GM18508 (cell line): ENCODE measurements around the gene NGLY1.

Experiments
- ATAC-seq: cut with Tn5 transposase; IDR thresholded peaks from one replicate; pipeline ENCODE4 v1.9.1; 2021; ENCODE audit warnings: moderate number of reproducible peaks; ENCODE audit not compliant: insufficient read depth, unreplicated experiment

Gene NGLY1, protein sequence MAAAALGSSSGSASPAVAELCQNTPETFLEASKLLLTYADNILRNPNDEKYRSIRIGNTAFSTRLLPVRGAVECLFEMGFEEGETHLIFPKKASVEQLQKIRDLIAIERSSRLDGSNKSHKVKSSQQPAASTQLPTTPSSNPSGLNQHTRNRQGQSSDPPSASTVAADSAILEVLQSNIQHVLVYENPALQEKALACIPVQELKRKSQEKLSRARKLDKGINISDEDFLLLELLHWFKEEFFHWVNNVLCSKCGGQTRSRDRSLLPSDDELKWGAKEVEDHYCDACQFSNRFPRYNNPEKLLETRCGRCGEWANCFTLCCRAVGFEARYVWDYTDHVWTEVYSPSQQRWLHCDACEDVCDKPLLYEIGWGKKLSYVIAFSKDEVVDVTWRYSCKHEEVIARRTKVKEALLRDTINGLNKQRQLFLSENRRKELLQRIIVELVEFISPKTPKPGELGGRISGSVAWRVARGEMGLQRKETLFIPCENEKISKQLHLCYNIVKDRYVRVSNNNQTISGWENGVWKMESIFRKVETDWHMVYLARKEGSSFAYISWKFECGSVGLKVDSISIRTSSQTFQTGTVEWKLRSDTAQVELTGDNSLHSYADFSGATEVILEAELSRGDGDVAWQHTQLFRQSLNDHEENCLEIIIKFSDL

DNA sequence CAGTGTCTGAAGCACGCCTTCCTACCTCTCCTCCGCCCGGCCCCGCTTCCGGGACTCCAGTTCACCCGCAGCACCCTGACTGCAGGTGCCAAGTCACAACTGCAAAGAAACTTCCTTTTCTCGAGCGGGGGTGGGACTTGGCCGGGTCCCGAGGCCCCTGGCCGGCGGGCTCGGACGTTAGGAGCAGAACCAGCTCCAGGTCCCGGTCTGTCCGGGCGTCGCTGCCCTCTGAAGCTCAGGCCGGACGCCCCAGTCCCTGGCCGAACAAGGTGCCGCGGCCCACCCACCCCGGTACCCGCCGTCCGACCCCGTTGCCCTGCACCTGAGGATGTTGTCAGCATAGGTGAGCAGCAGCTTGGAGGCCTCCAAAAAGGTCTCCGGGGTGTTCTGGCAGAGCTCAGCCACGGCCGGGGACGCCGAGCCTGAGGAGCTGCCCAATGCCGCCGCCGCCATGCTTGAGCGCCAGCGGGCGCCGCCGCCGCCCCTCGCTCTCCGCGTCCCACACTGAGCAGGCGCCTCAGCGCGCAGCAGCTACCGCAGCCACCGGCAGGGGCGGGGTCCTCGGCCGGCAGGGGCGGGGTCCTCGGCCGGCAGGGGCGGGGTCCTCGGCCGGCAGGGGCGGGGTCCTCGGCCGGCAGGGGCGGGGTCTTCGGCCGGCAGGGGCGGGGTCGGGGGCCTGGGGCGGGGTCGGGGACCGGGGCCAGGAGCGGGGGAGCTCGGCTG is at the start of gene NGLY1:
NGLY1 (minus strand) TSS at position 506 of the 723 bp plus-strand sequence; CDS start at position 453, 53 bp downstream.
- peak; percentile 35 for ATAC-seq

DNA sequence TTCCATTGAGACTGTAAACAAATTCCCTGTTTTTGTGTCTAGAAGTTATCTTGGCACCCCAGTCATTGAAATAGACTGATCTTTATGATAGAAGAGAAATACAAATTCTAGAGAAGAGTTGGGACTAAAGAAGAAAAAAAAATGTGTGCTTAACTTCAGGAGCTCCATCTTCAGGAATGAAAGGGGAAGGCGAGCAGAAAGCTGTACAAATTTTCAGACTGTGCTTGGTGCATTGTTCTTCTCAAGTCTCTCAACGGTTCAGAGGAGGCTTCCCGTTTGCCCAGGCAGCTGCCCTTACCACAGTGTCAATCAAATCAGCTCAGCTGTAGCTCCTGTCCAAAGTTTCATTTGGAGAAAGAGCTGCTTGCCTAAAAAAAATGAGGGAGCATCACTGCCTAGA is 48.3 kb upstream of the NGLY1 start:
- no peak for ATAC-seq

DNA sequence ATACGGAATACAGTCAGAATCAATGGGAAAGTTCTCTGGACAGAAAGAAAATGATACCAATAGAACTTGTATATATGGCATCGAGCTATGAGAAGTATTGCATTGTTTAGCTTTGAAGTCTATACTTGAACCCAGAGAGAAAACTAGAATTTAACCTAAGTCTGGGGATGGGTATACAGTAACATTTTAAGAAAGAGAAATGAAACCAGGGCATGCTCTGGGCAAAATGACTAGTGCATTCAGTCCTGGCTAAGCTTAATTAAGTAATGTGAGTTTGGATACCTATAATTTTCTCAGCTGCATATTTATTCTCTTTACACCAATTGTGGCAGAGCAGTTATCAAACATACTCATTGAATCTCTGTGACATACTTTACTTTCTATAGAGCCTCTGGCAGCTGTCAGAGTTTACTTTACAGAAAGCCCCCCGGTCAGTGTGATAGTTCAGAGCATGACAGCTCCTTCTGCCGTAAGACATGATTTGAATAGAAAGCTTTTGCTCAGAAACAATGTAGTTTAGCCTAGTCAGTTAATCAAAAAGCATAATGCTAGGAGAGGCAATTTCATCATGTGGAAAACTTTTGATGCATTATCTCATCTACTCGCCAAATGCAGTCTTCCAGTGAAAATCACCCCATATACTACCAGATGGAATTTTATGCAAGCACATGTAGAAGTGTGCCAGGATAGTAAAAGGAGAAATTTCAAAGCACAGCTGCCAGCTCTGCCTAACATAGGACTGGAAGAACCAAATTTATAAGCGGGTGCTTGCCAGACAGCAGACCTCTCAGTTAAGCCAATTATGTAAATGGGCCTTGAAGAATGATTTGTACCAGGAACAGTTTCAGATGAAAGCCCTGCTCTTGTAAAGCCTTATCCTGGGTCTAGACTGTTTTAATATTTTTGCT is 47.4 kb upstream of the NGLY1 start:
- no peak for ATAC-seq

DNA sequence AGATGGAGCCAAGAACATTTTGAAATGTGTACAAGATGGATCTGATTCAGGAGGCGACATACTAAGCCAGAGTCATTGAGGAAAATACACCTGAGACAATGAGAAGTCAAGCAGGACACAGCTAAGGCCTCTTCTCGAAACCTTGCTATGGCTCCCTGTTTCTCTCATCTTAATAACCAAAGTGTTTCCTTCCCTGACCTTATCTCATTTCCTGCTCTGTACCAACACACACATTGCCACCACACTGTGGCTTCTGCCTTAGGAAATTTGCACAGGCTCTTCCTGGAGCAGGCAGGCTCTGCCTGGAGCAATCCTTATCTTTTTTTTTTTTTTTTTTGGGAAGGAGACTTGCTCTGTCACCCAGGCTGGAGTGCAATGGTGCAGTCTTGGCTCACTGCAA is 43.3 kb upstream of the NGLY1 start:
- no peak for ATAC-seq

DNA sequence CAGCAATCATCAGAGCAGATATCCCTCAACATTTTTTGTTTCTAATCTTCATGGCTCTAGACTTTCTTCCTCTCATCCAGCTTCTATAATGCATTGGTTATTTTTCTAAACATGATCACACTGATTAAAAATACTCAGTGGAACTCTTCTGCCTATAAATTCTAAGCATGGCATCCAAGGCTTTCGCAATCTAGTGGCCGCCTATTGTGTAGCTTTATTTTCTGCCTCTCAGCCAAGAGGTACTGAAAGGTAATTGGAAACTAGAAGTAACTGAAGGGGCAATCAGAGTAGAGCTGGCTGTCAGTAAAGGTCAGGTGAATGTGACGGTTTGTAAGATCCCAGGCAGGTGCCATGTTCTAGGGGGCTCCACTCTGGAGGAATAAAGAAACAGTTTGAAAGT is 40.1 kb upstream of the NGLY1 start:
- no peak for ATAC-seq

DNA sequence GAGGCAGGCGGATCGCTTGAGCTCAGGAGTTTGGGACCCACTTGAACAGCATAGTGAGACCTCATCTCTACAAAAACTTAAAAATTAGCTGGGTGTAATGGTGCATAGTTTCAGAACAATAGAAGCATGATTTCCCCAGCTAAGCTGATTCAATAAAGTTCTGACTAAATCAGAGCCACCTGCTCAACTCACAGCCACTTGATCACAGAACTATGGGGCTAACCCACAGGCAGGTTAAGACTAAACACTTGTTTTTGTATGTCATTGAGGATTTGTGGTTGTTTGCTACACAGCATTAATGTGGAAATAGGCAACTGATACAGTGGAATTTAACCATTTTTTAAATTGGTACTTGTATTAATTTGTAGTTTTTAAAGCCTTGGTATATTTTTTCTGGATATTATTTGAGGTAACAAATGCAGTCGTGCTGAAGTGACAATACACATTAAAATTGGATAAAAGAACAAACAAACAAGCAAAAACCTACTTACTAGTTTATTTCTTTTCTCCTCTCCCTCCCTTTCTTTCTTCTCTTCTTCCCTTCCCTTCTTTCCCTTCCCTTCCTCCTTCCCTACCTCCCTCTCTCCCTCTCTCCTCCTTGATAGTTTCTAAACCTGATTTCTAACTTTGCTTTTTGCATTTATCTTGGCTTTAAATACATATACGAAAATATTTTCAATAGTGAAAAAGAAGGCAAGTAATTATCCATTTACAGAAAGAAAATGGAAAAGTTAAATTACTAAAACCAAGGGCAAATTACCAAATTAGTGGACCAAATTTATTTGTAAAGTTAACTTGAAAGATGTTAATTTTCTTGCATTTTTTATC is 38.7 kb upstream of the NGLY1 start:
- no peak for ATAC-seq

DNA sequence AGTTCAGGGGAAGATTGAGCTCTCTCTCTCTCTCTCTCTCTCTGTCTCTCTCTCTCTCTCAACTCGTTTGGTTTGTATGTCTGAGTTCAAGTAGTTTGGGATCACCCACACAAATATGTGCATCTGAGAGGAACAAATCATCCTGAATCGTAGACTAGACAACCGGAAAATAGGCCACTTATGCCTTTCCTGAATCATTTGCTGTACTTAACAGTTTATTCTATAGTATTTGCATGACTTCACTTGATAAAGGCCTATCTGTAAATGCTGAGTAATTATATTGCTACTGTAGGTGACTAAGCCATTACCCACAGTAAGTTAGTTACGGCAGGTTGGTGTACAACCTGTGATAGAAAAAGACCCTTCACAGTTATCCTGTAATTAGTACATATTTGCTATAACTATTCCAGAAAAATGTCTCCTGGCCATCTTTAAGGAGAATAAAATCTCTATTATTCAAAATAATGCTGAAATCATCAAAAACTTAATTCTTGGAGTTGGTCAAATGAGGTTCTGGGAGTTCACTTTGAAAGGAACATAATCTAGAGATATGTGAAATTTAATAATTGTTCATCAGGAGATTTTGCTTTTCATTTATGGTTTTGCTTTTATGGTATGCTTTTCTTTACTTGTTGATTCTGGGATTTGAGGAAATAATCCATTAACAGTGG is 37.7 kb upstream of the NGLY1 start:
- ATAC-seq: no peak

DNA sequence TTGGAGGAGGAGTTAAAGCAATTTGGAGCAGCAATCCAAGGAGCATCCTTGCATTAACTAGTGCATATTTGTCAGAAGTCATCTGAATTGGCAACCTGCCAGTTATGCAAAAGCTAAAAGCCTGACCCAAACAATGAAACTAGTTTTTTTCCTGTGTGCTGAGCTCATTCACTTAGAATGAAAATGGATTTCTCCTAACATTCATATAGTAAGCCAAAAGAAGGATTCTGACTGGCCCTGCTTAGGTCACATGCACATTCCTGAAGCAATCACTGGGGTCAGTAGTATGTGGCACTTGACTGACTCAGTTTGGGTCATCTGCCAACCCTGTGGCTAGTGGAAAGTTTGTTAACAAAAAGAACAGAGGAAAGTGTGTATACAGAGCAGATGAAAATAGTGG is 37.1 kb upstream of the NGLY1 start:
- ATAC-seq: no peak

DNA sequence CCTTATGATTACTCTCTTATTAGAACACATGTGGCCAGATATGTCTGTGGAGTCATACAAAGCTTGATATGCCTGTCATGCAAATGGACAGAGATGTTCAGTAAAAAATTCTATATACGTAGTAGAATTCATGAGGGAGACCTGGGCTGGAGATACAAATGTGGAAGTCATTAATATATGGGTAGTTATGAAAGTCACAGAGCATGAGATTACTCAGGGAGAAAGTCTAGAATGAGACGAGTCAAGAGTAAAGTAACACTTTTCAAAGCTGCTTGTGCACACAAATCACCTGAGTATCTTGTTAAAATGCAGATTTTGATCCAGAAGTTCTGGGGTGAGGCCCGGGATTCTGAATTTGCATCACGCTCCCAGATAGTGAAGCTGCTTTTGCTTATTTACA is 35.1 kb upstream of the NGLY1 start:
- no peak for ATAC-seq

DNA sequence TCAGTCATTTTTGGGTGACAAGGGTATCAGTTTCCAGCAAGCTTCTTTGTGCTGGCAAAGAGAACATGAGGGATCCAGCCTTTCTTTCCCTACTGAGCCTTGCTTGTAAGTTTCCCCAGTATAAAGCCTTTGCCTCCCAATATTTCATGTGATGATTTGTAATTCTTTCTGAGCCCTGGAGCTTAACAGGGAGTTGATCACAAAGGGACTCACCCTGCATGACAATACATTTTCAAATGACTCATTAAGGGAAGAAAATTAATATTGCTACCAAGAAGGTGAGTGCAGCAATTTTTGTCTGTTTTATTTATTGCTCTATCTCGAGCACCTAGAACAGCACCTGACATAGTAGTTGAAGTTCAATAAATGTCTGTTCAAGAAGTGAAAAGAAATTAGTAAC is 34.4 kb upstream of the NGLY1 start:
- no peak for ATAC-seq

DNA sequence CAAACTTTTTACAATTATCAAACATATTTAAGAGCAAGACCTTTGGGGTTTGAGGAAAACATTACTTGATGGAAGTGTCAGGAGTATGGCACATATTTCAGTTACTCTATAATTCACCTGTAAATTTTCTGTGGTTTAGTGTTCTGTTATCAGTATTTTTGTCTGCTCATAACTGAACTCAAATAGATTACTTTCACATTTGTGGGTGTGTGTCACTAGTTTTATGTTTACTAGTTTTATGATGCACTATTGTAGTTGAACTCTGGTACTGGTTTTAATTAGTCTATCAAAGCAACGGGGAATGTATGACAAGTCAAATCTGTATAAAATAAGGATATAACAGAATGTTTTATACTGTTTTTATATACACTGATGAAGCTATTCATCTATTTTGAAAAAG is 33.9 kb upstream of the NGLY1 start:
- no peak for ATAC-seq

DNA sequence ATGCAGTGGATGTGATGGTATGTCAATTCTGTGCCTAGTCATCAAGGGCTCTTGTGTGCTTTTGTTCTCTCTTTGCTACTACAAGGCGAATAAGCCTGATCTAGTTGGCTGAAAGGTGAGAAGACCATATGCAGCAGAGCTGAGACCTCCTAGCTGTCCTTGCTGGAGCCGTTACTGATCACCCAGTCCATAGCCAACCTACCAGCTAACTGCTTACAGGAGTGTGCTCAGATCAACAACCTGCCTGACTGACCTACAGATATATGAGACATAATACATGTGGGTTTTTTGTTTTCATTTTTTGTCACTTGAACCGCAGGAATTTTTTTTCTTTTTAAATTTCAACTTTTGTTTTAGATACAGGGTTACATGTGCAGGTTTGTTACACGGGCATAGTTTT is 29.4 kb upstream of the NGLY1 start:
- no peak for ATAC-seq

DNA sequence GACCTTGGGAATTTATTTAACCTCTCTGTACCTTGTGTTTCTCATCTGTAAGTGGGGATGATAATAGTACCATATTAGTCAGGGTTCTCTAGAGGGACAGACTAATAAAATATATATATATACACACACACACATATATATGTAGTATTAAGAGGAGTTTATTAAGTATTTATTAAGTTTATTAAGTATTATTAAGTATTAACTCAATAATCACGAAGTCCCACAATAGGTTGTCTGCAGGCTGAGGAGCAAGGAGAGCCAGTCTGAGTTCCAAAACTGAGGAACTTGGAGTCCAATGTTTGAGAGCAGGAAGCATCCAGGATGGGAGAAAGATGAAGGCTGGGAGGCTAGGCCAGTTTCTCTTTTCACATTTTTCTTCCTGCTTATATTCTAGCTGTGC is 21.4 kb upstream of the NGLY1 start:
- no peak for ATAC-seq

DNA sequence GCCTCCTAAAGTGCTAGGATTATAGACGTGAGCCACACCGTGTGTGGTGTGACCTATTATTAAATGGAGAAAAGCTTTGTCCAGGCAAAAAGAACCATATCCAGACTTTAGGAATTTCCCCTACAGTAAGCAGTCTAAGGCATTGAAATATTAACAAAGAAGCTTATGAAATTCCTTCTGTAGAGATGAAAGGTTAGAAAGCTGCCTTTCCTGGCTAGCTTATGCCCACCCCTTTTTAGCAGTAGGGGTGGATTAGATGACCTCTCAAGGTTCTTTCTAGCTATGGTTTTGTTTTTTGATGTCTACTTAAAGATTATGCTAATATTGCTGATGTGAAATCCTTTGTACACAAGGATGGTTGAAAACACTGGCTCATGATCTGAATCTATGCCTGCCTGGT is 20.6 kb upstream of the NGLY1 start:
- ATAC-seq: no peak

DNA sequence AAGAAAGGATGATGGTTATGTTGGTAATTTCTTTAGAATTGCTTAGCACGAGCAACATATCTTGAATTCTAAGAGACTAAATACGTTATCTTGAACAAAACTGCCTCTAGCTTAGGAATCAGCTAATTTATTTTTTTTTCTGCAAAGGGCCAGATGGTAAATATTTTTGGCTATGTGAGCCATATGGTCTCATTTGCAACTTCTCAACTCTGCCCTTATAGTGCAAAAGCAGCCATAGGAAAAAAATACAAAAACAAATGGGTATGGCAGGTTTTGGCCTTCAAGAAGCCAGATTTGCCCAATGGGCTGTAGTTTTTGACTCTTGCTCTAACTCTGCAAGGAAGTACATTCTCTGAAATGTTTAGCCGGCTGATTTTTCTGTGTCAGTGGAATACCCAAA is 18.5 kb upstream of the NGLY1 start:
- ATAC-seq: no peak

DNA sequence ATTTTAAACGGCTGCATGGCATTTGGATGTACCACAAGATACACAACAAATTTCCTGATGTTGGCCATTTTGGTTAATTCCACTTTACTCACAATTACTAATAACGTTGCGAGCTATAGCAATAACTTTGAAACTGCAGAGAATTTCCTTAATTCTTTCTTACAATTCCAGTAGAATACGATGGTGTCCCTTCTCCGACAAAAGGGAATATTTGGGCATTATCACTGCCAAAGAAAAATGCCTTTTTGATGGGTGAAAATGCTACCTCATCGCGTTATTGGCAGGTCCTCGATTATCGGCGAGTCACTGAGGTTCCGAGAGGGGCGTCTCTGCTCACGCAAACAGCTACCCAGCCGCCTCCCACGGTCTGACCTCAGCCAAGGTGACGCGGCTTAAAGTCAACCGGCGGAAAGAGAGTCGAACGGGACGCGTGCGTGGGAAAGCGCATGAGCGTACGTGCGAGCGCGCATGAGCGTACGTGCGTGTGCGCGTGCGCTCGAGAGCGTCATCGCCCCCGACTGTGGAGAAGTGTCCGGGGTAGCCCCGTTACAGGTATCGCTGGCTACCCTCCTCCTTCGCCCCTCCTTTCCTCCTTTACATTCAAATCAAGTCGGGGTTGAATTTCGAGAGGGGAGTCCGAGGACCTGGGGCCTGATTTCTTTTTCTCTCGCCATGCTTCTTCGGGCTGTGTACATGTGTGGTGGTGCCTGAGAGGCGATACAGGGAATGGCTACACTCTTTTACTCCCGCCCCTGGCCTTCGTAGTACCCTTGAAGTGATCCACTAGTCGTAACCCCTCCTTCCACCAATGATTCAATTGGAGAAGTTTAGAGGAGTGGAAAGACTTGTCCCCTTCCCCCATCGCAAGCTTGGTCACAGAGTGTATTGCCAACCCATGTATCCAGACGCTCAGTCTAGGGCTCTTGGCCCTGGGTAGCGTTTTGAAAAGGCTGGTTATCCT is 6.6 kb upstream of the NGLY1 start, which contains the start of gene OXSM:
OXSM (plus strand) TSS at position 495 of the 961 bp plus-strand sequence. CDS start 931 bp downstream, outside the sequence.
- peak; percentile 84 for ATAC-seq

DNA sequence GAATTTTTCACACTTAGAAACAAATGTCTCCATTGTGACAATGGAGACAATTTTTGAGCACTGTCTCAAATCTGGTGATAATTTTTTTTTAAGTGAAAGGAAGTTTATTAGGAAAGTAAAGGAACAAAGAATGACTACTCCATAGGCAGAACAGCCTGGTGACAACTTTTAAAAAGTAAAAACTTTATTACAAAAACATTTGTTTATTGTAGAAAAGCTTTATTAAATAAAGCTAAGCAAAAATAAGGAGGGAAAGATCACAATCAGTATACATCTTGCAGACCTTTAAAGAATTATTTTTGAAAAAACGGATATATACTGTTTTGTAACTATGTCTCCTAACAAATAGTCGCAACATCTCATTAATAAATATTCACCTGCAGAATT is 6.0 kb upstream of the NGLY1 start:
- ATAC-seq: no peak

DNA sequence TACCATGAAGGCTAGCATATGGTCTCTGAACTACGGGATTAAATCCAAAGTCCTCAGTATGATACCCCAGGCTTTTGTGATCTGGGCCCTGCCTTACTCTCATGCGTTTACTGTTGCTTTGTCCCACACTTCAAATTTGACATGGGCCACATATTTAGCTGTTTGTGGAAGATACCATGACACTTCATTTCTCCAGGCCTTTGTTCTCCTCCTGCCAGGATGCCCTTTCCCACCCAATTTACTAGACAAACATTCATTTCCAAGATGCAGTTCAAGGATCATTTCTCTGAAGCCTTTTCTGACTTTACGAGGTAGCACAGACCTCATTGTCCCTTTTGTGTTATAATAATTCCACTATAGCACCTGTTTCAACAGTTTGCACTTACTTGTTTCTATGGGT is 4.4 kb upstream of the NGLY1 start:
- ATAC-seq: no peak
